NCI-H82 (cell line): ENCODE results near the gene CXADR.
"Not testable (repeated sequence)": the region's sequence is repeated elsewhere in the genome, so short reads cannot be mapped to it uniquely, and the experiment has no call there.

Source experiments
- DNase-seq: peaks from one replicate; lab custom pipeline; 2025; lab: John Stamatoyannopoulos, UW

The CXADR gene

DNA sequence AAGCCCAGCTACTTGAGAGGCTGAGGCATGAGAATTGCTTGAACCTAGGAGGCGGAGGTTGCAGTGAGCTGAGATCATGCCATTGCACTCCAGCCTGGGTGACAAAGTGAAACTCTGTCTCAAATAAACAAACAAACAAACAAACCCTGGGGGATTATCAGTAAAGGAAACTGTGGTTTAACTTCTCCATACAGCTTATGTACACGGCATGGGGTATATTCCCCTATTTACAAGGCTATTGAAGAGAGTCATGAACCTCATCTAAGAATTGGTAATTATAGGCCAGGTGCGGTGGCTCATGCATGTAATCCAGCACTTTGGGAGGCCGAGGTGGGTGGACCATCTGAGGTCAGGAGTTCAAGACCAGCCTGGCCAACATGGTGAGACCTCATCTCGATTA, 9.9 kb upstream of the CXADR start:
- DNase-seq, result not testable (repeated sequence)

DNA sequence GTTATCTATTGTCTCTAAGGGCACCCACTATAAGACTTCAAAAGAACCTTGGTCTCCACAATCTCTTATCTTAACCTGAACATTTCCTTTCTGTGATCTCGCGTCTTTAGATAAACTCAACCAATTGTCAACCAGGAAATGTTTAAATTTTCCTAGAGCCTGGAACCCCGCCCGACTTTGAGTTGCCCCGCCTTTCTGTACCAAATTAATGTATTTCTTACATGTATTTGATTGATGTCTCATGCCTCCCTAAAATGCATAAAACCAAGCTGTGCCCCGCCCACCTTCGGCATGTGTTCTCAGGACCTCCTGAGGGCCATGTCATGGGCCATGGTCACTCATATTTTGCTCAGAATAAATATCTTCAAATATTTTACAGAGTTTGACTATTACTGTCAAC, 5.9 kb upstream of the CXADR start:
- DNase-seq, result no peak

DNA sequence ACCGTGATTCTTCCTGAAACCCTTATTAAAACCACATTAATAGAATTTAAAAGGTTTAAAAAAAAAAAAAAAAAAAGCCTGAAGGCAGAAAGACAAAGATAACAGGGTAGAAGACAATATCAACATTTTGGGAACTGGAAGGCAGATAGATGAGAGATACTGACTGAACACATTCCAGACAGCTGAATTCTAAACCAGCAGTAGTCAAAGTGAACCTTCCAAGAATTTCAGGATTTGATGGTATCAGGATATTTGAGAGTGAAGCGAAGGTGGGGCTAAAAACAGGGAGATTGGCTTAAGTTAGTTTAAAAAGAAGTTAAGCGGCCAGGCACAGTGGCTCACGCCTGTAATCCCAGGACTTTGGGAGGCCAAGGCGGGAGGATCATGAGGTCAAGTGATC, 5.3 kb upstream of the CXADR start:
- no peak for DNase-seq

DNA sequence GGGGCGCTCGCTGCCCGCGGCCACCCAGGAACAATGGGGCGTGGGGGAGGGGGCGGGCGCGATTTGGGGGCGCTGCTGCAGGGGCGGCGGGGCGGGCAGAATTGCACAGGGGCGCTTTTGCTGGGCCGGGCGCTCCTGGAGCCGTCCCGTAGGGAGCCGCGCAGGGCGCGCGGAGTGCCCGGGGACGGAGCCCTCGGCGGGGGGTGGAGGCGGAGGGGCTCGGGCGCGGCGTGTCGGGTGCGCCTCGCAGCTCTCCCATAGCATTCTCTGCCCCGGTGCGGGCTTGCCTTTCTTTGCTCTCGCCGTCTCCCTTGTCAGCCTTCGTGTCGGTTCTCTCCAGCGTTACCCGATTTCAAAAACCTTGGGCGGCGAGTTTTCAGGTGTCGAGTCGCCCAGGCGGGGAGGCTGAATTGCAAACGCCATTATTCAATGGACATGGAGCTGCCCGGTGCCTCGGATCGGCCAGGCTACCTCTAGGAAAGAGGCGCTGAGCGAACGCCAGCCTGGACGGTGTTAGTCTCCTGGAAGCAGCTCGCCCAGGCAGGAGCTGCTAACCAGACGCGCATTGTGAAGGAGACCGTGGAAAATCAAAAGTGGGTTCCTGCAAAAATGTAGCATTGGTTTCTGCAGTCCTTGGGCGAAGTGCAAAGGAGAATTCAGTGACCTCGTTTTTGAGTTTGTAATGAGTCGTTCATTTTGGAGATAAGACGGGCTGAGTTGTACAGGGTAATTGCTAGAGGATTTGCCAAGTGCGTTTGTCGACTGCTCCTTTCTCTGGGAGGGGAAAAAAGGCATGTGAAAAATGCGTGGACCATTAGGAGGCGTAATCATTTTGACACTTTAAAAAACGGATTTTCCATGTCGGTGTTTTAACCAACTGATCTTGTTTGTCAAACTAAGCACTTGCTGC, 626 bp downstream of the CXADR start:
- peak; percentile 70 for DNase-seq

GRCh38 chr21:17514124-17514845, 1.4 kb downstream of the CXADR start:
- peak; percentile 76 for DNase-seq

DNA sequence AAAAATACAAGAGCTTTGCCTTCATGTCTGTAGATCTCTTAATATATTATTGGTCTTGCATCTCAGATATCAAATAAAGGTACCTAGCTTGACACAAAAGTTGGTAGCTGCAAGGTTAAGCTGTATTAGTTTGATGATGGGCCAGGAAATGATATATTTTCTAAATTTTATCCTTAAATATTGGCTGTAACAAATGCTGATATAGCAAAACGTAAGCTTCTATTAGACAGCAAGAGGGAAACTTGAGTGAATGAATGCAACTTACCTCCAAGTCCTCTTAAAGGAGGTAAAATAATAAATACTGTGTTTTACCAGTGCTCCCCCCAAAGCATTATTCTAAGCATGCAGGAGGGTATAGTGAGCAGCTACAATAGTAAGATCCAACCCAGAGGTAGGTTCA, 4.2 kb downstream of the CXADR start:
- not testable (repeated sequence) for DNase-seq

DNA sequence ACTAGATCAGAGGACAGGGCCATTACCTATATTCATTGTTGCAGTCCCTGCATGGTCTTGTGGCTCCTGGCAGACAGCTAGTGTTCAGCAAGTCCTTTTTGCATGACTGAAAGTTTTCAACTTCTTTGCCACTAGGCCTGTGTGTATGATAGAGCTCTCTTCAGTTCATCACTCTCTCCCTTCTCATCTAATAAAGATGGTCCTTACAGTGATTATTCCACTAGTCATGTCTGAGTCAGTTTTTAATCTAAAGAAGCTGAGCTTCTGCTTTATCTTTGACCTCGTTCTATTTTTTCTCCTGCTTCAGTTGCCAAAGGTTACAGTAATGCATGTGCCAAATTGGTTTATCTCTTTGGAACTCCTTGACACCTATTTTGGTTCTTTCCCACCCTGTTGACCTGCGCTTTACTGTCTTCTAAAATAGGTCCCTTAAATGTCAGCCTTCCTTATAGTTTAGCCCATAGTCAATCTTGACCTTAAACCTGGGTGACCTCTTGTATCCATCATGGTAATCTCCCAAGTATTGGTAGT, 6.4 kb downstream of the CXADR start:
- no peak for DNase-seq

GRCh38 chr21:17519965-17520609, 7.2 kb downstream of the CXADR start:
- no peak for DNase-seq

DNA sequence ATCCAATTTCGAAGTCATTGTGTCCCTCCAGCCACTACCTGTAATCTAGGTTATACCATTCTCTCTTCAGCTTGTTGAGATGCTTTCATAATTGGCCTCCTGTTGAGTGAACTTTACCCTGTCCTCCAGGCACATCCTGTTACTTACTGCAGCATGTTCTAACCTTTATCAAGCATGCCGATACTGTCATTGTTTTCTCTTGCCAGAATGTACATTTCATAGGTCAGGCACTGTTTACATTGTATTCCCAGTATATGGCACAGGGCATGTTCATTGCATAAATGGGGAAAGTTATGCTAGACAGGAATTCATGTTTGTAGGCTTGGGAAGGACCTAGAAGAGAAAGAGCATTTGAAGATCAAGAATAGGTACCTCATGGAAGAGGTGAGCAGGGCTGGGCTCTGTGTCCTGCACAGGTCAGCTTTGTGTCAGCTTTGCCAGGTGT, 10.2 kb downstream of the CXADR start:
- no peak for DNase-seq

- DNase-seq, result not testable (repeated sequence)
Observed at GRCh38 chr21:17523979-17524494, 11.2 kb downstream of the CXADR start.

GRCh38 chr21:17524635-17525034, 11.8 kb downstream of the CXADR start:
- DNase-seq, result no peak

DNA sequence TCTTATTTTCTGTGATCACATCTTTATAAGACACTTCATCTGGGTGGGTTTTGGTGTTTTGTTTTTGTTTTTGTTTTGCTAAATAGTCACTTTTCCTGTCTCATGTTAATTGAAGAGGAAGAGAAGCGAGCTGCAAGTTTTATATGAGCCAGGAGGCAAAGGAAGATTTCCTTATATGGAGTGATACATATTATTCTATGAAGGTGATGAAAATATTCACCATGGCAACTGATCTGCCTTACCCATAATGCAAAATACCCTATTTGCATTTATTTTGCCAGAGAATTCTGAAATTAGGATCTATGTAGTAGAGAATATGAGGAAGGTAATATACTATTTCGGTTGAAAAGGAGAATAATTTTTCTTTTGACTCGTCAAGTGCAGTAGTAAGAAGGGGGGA, 13.9 kb downstream of the CXADR start:
- DNase-seq, result no peak

DNA sequence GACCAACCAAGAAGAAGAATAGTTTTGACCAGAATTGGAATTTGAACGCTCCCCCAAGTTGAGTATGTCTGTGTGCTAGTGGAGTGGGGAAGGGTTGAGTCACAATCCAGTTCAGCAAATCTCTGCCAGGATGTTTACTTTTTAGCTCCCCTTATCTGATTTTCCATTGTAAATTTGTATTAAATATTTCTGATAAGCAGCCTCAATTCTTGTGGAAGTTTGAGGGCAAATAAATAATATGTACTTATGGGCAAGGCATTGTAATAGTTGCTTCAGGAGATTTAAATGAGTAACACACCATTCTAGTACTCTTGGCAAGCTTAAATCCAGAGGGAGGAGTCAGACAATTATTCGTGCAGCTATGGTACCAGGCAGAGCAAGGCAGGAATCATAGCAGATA, 14.4 kb downstream of the CXADR start:
- DNase-seq, result no peak

DNA sequence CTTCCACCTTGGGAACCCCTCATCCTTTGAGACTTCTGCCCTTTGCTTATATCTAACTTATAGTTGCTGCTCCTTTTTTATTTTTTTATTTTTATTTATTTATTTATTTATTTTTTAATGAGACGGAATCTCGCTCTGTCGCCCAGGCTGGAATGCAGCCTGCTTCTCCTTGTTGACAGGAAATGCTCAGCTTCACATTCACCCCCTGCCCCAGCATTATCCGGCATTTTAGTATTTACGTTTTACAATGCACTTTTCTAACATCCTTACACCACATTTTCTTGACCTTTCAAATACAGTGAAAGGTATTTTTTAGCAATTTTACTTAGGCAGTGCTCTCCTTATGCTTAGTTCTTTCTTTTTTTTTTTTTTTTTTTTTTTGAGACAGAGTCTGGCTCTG, 14.9 kb downstream of the CXADR start:
- DNase-seq, result no peak

GRCh38 chr21:17529648-17530047, 16.8 kb downstream of the CXADR start:
- DNase-seq, result no peak

DNA sequence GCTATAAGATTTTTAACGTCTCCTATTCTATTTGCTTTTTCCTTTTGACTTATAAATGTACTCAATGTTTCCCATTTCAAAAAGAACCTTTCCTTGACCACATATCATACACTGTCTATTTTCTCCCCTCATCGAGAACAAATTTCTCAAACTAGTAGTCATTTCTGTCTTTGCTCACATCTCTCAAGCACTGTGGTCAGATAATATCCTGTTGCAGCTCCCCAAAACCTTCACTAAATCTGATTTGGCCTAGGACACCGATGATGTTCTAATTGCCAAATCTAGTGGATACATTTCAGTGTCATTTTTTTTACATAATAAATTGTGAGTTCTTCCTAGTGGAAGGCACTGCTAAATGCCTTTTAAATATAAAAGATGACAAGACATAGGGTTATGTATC, 19.4 kb downstream of the CXADR start:
- DNase-seq, result no peak

DNA sequence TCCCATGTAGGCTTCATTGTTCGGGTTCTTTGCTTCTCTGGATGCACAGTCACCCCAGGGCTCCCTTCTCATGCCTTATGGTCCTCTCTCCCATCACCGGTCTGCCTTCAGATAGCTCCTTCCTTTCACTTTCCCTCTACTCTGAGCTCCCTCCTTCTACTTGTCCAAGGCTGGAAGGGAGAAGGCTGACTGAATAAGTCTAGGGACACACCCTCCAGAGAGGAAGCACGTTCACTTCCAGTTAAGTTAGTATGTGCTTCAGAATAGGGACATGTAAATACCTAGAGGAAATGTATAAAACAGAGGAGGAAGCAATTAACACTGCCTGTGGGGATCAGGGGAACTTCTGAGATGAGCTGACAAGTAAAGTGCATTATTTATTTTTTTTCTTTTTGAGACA, 23.5 kb downstream of the CXADR start:
- no peak for DNase-seq

DNA sequence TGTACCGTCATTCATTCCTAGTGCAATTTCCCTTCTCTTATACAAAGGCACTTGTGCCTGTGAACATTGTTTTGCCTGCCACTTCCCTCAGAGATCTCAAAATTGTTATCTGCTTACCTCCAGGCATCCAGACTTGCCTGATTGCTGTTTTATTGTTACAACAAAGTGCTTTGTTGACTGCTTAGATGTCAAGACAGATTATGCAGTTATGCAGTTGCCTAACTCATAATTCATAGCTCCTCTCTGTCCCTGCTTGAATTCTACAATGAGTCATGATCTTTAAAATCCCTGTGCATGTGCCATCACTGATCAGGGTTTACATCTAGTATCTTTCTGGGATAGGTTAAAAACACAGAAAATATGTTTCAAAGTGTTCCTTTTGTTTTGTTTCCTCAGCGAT, 24.5 kb downstream of the CXADR start:
- no peak for DNase-seq

GRCh38 chr21:17538576-17538975, 25.7 kb downstream of the CXADR start:
- DNase-seq, result no peak

DNA sequence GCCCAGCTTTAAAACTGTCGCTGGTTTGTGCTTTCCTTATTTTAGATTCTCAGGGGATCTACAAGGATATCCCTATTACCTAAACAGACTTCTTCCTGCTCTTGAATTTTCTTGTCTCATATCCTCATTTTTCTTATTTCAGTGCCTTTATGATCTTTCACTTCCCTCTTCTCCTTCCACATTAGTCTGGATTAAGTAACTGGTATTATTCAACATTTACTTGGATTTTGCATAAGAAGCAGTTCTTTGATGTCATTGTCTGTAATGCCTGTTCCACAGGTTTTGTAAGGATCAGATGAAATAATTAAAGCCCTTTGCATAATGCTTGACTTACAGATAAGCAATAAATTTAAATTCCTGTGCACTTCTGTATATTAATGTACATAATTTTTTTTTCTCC, 26.5 kb downstream of the CXADR start:
- no peak for DNase-seq

- no peak for DNase-seq
Observed at GRCh38 chr21:17539743-17540341, 27.0 kb downstream of the CXADR start.

DNA sequence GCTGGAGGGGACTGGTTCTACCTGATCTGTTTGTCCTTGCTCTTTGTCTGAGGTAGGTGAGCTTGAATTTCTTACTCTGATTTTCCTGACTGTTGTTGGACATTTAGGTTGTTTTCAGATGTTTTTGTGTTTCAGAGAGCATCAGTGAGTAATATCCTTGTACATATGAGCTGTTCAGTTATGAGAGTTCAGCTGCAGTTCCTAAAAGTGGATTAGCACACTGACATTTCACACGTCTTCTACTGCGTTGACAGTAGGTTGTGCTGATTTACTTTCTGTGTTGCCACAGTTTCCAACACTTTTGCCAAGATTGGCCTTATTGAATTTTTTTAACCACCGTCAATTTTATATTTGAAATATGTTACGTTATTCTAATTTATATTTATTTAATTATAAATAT, 27.7 kb downstream of the CXADR start:
- no peak for DNase-seq
